Vagina (tissue), 2 donors: ENCODE measurements around the gene PRIMA1. TPM values are rescaled to one million over a fixed set of nuclear protein-coding genes. Genes with fewer than 3 reads are reported as not detected.

ENCODE experiments used
- DNase-seq, 2 donors: peaks; one replicate each; pipeline ENCODE4 v3.0.0-alpha.2; 2017; ENCODE audit errors: extremely low spot score in 2 of 2
- H3K27ac ChIP-seq: fragments of 200-600 bp; sonication (generic); one replicate; pipeline ENCODE4 v1.5.1; 2019
- H3K27me3 ChIP-seq: fragments of 200-600 bp; sonication (generic); one replicate; pipeline ENCODE4 v1.5.1; 2019
- H3K36me3 ChIP-seq, 2 donors: fragments of 200-600 bp; sonication (generic); one replicate each; pipeline ENCODE4 v1.5.1; 2017 to 2019
- H3K4me1 ChIP-seq: fragments of 200-600 bp; sonication (generic); one replicate; pipeline ENCODE4 v1.5.1; 2019
- H3K4me3 ChIP-seq, 2 donors: fragments of 200-600 bp; sonication (generic); 1 replicate in 1 of 2; 2 replicates in 1 of 2; pipeline ENCODE4 v1.5.1; 2016 to 2019
- H3K9me3 ChIP-seq: fragments of 200-600 bp; sonication (generic); one replicate; pipeline ENCODE4 v1.5.1; 2019
- CTCF ChIP-seq, 3 experiments: fragments of 450-650 bp in 2 of 3; fragments of 200-600 bp in 1 of 3; sonication (generic) in 1 of 3; IDR thresholded peaks; one replicate each; pipeline ENCODE4 v1.5.1; 2017 to 2019; ENCODE audit warnings: antibody characterized with exemption in 3 of 3, mild to moderate bottlenecking in 2 of 3, moderate library complexity in 2 of 3
- POLR2A ChIP-seq, 2 donors: fragments of 450-650 bp; IDR thresholded peaks; one replicate each; pipeline ENCODE4 v1.6.1; 2017; ENCODE audit warnings: antibody characterized with exemption in 2 of 2, mild to moderate bottlenecking in 2 of 2, moderate library complexity in 2 of 2
- POLR2AphosphoS5 ChIP-seq, 2 donors: sonication (generic); formaldehyde crosslinking; IDR thresholded peaks; one replicate each; pipeline ENCODE4 v1.9.0; 2017; ENCODE audit warnings: antibody characterized with exemption in 2 of 2, mild to moderate bottlenecking in 2 of 2, low read depth in 1 of 2; ENCODE audit not compliant: insufficient read depth in 1 of 2
- intact Hi-C: fragments of 100-400 bp; cut with DNase I; formaldehyde crosslinking; loops from one replicate; pipeline ENCODE4 v1.15.1; 2023
- total RNA-seq: library from RNA; depleted of rRNA; stranded (reverse); fragments of >200 nt; gene quantifications from one replicate; pipeline ENCODE4 v1.2.3, GENCODE V29; 2016

PRIMA1 gene
- total RNA-seq, 1 donor from 2014 or later = 6.1 TPM

GRCh38 chr14:93712079-93712837, 76.0 kb downstream of the PRIMA1 start:
- intact Hi-C loops = no loop called here
- no peaks in the 10 kb centered on the region for H3K27me3 ChIP-seq
- no peak overlapping the region for H3K27ac ChIP-seq
- no peaks in the 10 kb centered on the region for H3K4me1 ChIP-seq
- no peaks in the 10 kb centered on the region for H3K9me3 ChIP-seq
- H3K4me3 ChIP-seq = no peak overlapping the region
- TF ChIP-seq POLR2A (IDR thresholded peaks at IDR 0.05) (no peak), POLR2AphosphoS5 (IDR thresholded peaks at IDR 0.05; ENCODE audit: insufficient read depth in 1 of 2, low read depth in 1 of 2) (no peak), CTCF (IDR thresholded peaks at IDR 0.05) (no peak)
- no peaks in the 10 kb centered on the region for H3K36me3 ChIP-seq
- DNase-seq = peak in 1 of 2 donors; percentile 52

- H3K4me3 ChIP-seq = no peak overlapping the region
- no peaks in the 10 kb centered on the region for H3K27me3 ChIP-seq
- H3K27ac ChIP-seq = no peak overlapping the region
- H3K36me3 ChIP-seq = no peaks in the 10 kb centered on the region
- no peaks in the 10 kb centered on the region for H3K9me3 ChIP-seq
- intact Hi-C loops = no loop called here
- no peak for DNase-seq
- no peaks in the 10 kb centered on the region for H3K4me1 ChIP-seq
- TF ChIP-seq CTCF (IDR thresholded peaks at IDR 0.05) = no peak
- no peak for TF ChIP-seq POLR2AphosphoS5 (IDR thresholded peaks at IDR 0.05; ENCODE audit: insufficient read depth in 1 of 2, low read depth in 1 of 2)
- no peak for TF ChIP-seq POLR2A (IDR thresholded peaks at IDR 0.05)
These were observed 79.0 kb downstream of the PRIMA1 start for GRCh38 chr14:93709249-93709648.

GRCh38 chr14:93708800-93709199, 79.5 kb downstream of the PRIMA1 start:
- no peak for DNase-seq
- H3K4me1 ChIP-seq = no peaks in the 10 kb centered on the region
- no peak overlapping the region for H3K4me3 ChIP-seq
- no peaks in the 10 kb centered on the region for H3K9me3 ChIP-seq
- H3K27ac ChIP-seq = no peak overlapping the region
- no peak for TF ChIP-seq POLR2A (IDR thresholded peaks at IDR 0.05)
- no peak for TF ChIP-seq POLR2AphosphoS5 (IDR thresholded peaks at IDR 0.05; ENCODE audit: insufficient read depth in 1 of 2, low read depth in 1 of 2)
- TF ChIP-seq CTCF (IDR thresholded peaks at IDR 0.05) = no peak
- H3K36me3 ChIP-seq = no peaks in the 10 kb centered on the region
- H3K27me3 ChIP-seq = no peaks in the 10 kb centered on the region
- intact Hi-C loops = no loop called here

GRCh38 chr14:93708311-93708734, 80.0 kb downstream of the PRIMA1 start:
- no peak overlapping the region for H3K4me3 ChIP-seq
- H3K27ac ChIP-seq = no peak overlapping the region
- no peaks in the 10 kb centered on the region for H3K4me1 ChIP-seq
- DNase-seq = no peak
- no peaks in the 10 kb centered on the region for H3K9me3 ChIP-seq
- no peaks in the 10 kb centered on the region for H3K27me3 ChIP-seq
- TF ChIP-seq POLR2A (IDR thresholded peaks at IDR 0.05) (no peak), CTCF (IDR thresholded peaks at IDR 0.05) (no peak), POLR2AphosphoS5 (IDR thresholded peaks at IDR 0.05; ENCODE audit: insufficient read depth in 1 of 2, low read depth in 1 of 2) (no peak)
- intact Hi-C loops = no loop called here
- no peaks in the 10 kb centered on the region for H3K36me3 ChIP-seq

GRCh38 chr14:93707475-93707874, 80.8 kb downstream of the PRIMA1 start:
- intact Hi-C loops = no loop called here
- no peak for TF ChIP-seq POLR2A (IDR thresholded peaks at IDR 0.05)
- TF ChIP-seq CTCF (IDR thresholded peaks at IDR 0.05) = no peak
- TF ChIP-seq POLR2AphosphoS5 (IDR thresholded peaks at IDR 0.05; ENCODE audit: insufficient read depth in 1 of 2, low read depth in 1 of 2) = no peak
- Histone ChIP-seq H3K4me1 (no peaks in the 10 kb centered on the region), H3K27me3 (no peaks in the 10 kb centered on the region), H3K9me3 (no peaks in the 10 kb centered on the region), H3K36me3 (no peaks in the 10 kb centered on the region), H3K4me3 (no peak overlapping the region), H3K27ac (no peak overlapping the region)
- no peak for DNase-seq
